ENCODE data around the gene ARIH1. TPM values are rescaled to one million over a fixed set of nuclear protein-coding genes. Genes with fewer than 3 reads are reported as not detected.

ARIH1 gene
- polyA plus RNA-seq, 1 experiment, result 90.4 TPM

DNA sequence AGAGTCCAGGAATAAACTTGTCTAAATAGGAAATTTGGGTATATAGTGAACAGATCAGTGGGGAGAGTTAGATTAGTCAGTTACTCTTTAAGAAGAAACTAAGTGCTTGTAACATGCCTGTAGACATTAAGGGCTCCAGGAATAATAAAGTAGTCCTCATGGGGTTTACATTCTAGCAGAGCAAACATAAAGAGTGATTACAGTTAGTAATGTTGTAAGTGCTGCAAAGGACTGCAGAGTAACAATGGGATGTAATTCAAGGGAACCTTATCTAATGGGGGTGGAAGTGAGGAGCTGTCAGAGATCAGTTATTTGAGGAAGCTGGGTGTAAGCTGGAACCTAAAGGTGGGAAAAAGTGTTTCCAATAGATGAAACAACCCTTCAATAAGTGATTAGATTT lies 67.5 kb downstream of the ARIH1 start:
- Histone ChIP-seq H3K4me3 (ENCODE audit: low read depth, low read length) (no peak overlapping the region), H3K27ac (ENCODE audit: low read depth, low read length) (no peak overlapping the region), H3K27me3 (ENCODE audit: control insufficient read depth, insufficient read depth, low read length) (no peaks in the 10 kb centered on the region), H3K9me3 (ENCODE audit: control insufficient read depth, insufficient read depth, low read length) (peaks cover 7% of the 10 kb centered on the region)
- POLR2A ChIA-PET, result no interaction called here
- TF ChIP-seq, protein P1, sequence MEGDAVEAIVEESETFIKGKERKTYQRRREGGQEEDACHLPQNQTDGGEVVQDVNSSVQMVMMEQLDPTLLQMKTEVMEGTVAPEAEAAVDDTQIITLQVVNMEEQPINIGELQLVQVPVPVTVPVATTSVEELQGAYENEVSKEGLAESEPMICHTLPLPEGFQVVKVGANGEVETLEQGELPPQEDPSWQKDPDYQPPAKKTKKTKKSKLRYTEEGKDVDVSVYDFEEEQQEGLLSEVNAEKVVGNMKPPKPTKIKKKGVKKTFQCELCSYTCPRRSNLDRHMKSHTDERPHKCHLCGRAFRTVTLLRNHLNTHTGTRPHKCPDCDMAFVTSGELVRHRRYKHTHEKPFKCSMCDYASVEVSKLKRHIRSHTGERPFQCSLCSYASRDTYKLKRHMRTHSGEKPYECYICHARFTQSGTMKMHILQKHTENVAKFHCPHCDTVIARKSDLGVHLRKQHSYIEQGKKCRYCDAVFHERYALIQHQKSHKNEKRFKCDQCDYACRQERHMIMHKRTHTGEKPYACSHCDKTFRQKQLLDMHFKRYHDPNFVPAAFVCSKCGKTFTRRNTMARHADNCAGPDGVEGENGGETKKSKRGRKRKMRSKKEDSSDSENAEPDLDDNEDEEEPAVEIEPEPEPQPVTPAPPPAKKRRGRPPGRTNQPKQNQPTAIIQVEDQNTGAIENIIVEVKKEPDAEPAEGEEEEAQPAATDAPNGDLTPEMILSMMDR (IDR thresholded peaks at IDR 0.05; ENCODE audit: low read depth, low read length), result no peak
- no peak for DNase-seq (ENCODE audit: low read depth, low spot score)
- CTCF ChIA-PET, result no interaction called here

- no peak overlapping the region for H3K27ac ChIP-seq (ENCODE audit: low read depth, low read length)
- H3K9me3 ChIP-seq (ENCODE audit: control insufficient read depth, insufficient read depth, low read length), result peaks cover 7% of the 10 kb centered on the region
- H3K4me3 ChIP-seq (ENCODE audit: low read depth, low read length), result no peak overlapping the region
- H3K27me3 ChIP-seq (ENCODE audit: control insufficient read depth, insufficient read depth, low read length), result no peaks in the 10 kb centered on the region
- TF ChIP-seq, protein P1 (IDR thresholded peaks at IDR 0.05; ENCODE audit: low read depth, low read length), result no peak
- no peak for DNase-seq (ENCODE audit: low read depth, low spot score)
- CTCF ChIA-PET, result no interaction called here
- POLR2A ChIA-PET, result no interaction called here
Measured at GRCh38 chr15:72545156-72545555, 71.0 kb downstream of the ARIH1 start.

DNA sequence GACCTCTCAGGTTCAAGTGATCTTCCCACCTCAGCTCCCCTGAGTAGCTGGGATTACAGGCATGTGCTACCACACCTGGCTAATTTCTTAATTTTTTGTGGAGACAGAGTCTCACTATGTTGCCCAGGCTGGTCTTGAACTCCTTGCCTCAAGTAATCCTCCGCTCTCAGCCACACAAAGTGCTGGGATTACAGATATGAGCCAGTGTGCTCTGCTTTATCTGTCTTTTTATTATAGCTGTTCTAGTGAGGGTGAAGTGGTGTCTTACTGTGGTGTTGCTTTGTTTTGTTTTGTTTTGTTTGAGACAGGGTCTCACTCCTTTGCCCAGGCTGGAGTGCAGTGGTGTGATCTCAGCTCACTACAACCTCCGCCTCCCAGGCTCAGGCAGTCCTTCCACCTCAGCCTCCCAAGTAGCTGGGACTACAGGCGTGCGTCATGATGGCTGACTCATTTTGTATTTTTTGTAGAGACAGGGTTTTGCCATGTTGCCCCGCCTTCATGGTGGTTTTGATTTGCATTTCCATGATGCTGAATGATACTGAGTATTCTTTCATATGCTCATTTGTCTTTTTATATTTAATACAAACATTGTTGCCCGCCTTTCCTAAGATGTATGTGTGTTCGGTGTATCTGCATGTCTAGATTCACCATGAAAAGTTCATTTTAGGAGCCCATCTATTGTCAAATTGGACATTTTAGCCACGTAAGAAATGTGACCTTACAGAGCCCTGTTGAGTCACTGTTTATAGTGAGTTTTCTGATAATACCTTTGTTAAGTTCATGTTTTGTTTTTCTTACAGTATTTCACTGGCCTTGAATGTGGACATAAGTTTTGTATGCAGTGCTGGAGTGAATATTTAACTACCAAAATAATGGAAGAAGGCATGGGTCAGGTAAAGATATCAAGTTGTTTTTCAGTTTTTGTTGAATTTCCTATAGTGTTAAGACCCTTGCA lies 80.6 kb downstream of the ARIH1 start:
- peak overlapping the region; percentile 72 for H3K27ac ChIP-seq (ENCODE audit: low read depth, low read length)
- DNase-seq (ENCODE audit: low read depth, low spot score), result peak; percentile 38
- H3K9me3 ChIP-seq (ENCODE audit: control insufficient read depth, insufficient read depth, low read length), result no peaks in the 10 kb centered on the region
- ChIA-PET CTCF (interaction anchor here (2.5 kb wide), 1 partner anchor 45 kb away, joined by 8 read pairs; no protein-coding TSS in a partner anchor), POLR2A (no interaction called here)
- H3K27me3 ChIP-seq (ENCODE audit: control insufficient read depth, insufficient read depth, low read length), result no peaks in the 10 kb centered on the region
- no peak overlapping the region for H3K4me3 ChIP-seq (ENCODE audit: low read depth, low read length)
- TF ChIP-seq, protein P1 (IDR thresholded peaks at IDR 0.05; ENCODE audit: low read depth, low read length), result no peak

GRCh38 chr15:72559781-72560180 lies 85.7 kb downstream of the ARIH1 start:
- Histone ChIP-seq H3K27ac (ENCODE audit: low read depth, low read length) (no peak overlapping the region), H3K27me3 (ENCODE audit: control insufficient read depth, insufficient read depth, low read length) (no peaks in the 10 kb centered on the region), H3K9me3 (ENCODE audit: control insufficient read depth, insufficient read depth, low read length) (no peaks in the 10 kb centered on the region), H3K4me3 (ENCODE audit: low read depth, low read length) (no peak overlapping the region)
- CTCF ChIA-PET, result no interaction called here
- peak; percentile 6 for DNase-seq (ENCODE audit: low read depth, low spot score)
- POLR2A ChIA-PET, result no interaction called here
- TF ChIP-seq, protein P1 (IDR thresholded peaks at IDR 0.05; ENCODE audit: low read depth, low read length), result no peak

DNA sequence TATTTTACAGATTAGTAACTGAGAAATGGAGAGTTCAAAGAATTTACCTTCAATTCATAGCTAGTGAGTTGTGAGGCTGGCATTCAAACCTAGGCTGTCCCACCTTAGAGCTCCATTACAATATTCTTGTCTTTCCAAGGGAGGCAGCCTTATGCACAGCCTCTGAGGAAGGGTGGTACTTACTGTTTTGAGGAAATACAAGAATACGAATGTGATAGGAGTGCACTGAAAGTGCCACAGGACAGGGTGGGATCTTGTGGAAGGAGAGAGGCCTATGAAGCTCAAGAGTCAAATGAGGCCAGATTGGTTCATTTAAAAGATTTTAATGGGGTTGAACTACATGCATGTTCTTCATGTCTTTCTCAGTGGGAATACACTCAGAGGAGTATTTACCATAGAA lies 86.3 kb downstream of the ARIH1 start:
- no peak overlapping the region for H3K4me3 ChIP-seq (ENCODE audit: low read depth, low read length)
- H3K27me3 ChIP-seq (ENCODE audit: control insufficient read depth, insufficient read depth, low read length), result no peaks in the 10 kb centered on the region
- DNase-seq (ENCODE audit: low read depth, low spot score), result no peak
- ChIA-PET POLR2A (no interaction called here), CTCF (interaction anchor here (1.0 to 1.5 kb wide), 2 partner anchors 11 to 40 kb away, joined by 3 to 6 read pairs; no protein-coding TSS in a partner anchor)
- TF ChIP-seq, protein P1 (IDR thresholded peaks at IDR 0.05; ENCODE audit: low read depth, low read length), result no peak
- H3K27ac ChIP-seq (ENCODE audit: low read depth, low read length), result no peak overlapping the region
- no peaks in the 10 kb centered on the region for H3K9me3 ChIP-seq (ENCODE audit: control insufficient read depth, insufficient read depth, low read length)

Data from AG04450 (cell line).